ENCODE measurements around the gene PROS1.

DNA sequence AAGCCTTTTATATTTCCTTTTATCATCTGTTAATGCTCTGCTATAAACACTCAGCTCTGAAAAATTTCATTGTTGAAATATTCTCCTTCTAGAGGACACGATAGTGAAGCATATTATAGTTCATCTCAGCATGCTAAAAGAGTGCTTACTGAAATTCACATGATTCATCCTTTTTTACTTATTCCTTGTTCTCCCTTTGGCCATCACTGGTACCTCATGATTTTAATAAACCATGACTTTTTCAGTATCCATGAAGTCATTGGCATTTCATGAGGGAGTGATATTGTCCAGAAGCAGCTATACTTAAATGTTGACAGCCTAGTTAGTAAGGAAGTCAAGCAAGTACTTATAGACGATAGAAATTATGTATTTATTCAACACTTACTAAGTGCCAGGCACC is 112.7 kb downstream of the PROS1 start:
- TF ChIP-seq EZH2 (IDR thresholded peaks at IDR 0.05; ENCODE audit: borderline replicate concordance, low read length), result no peak
- TF ChIP-seq, protein P1, sequence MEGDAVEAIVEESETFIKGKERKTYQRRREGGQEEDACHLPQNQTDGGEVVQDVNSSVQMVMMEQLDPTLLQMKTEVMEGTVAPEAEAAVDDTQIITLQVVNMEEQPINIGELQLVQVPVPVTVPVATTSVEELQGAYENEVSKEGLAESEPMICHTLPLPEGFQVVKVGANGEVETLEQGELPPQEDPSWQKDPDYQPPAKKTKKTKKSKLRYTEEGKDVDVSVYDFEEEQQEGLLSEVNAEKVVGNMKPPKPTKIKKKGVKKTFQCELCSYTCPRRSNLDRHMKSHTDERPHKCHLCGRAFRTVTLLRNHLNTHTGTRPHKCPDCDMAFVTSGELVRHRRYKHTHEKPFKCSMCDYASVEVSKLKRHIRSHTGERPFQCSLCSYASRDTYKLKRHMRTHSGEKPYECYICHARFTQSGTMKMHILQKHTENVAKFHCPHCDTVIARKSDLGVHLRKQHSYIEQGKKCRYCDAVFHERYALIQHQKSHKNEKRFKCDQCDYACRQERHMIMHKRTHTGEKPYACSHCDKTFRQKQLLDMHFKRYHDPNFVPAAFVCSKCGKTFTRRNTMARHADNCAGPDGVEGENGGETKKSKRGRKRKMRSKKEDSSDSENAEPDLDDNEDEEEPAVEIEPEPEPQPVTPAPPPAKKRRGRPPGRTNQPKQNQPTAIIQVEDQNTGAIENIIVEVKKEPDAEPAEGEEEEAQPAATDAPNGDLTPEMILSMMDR (IDR thresholded peaks at IDR 0.05; ENCODE audit: low read length), result no peak
